Measurements from ENCODE around the gene FRAT1. TPM values are rescaled to one million over a fixed set of nuclear protein-coding genes. Genes with fewer than 3 reads are reported as not detected.

FRAT1 gene
- polyA plus RNA-seq, 6 donors from 2014 or later, result 7.4 to 15.7 (median 10.8) TPM

Other genes starting within 250 kb of the FRAT1 start
- under 1 TPM in 2 of 6 donors, not detected in 4; 0.07 to 0.08 TPM for gene SLIT1, start 133.3 kb upstream of the FRAT1 start, polyA plus RNA-seq (ENCODE audit: low read depth in 6 of 6)
- 10 to 100 TPM in 3 of 6 donors, 1 to 10 TPM in 3; 6.2 to 19.3 (median 9.4) TPM for gene ARHGAP19, start 26.6 kb upstream of the FRAT1 start, polyA plus RNA-seq (ENCODE audit: low read depth in 6 of 6)
- gene FRAT2, start 15.5 kb downstream of the FRAT1 start, polyA plus RNA-seq (ENCODE audit: low read depth in 6 of 6), result 10 to 100 TPM in 4 of 6 donors, 1 to 10 TPM in 2; 7.0 to 19.1 (median 14.3) TPM
- gene RRP12, start 82.1 kb downstream of the FRAT1 start, polyA plus RNA-seq (ENCODE audit: low read depth in 6 of 6), result 10 to 100 TPM in 5 of 6 donors, 1 to 10 TPM in 1; 8.1 to 20.8 (median 15.7) TPM
- 100 to 1,000 TPM; 177 to 263 (median 203) TPM for gene PGAM1, start 106.9 kb downstream of the FRAT1 start, polyA plus RNA-seq (ENCODE audit: low read depth in 6 of 6)
- 10 to 100 TPM; 47.3 to 72.0 (median 65.8) TPM for gene EXOSC1, start 126.7 kb downstream of the FRAT1 start, polyA plus RNA-seq (ENCODE audit: low read depth in 6 of 6)
- 10 to 100 TPM; 23.2 to 57.2 (median 29.5) TPM for gene ZDHHC16, start 126.9 kb downstream of the FRAT1 start, polyA plus RNA-seq (ENCODE audit: low read depth in 6 of 6)
- 10 to 100 TPM; 22.5 to 44.3 (median 26.6) TPM for gene MMS19, start 179.2 kb downstream of the FRAT1 start, polyA plus RNA-seq (ENCODE audit: low read depth in 6 of 6)
- 1 to 10 TPM in 3 of 6 donors, under 1 TPM in 2, not detected in 1; 0.60 to 1.2 (median 1.0) TPM for gene UBTD1, start 179.7 kb downstream of the FRAT1 start, polyA plus RNA-seq (ENCODE audit: low read depth in 6 of 6)

Data from naive B cell (primary cell).